Activated CD8-positive, alpha-beta T cell treated with anti-CD3 and anti-CD28 coated beads for 36 hours (primary cell): ENCODE measurements around the gene ZBTB38. TPM values are rescaled to one million over a fixed set of nuclear protein-coding genes. Genes with fewer than 3 reads are reported as not detected.

Source experiments
- ATAC-seq: fragments of 200-7000 bp; cut with Tn5 transposase; one replicate; pipeline ENCODE4 v1.10.0; 2021; ENCODE audit warnings: mild to moderate bottlenecking, moderate library complexity
- CTCF ChIA-PET: fragments of 350-600 bp; sonication (Branson Sonifier 250); formaldehyde crosslinking; loops from one replicate; lab custom pipeline; 2021; ENCODE audit warnings: antibody characterized with exemption; lab: Charles Lee
- POLR2A ChIA-PET: fragments of 350-600 bp; sonication (Branson Sonifier 250); formaldehyde crosslinking; loops from one replicate; lab custom pipeline; 2021; ENCODE audit warnings: antibody characterized with exemption; lab: Charles Lee
- DNase-seq: peaks from one replicate; pipeline ENCODE4 v3.0.0-alpha.2; 2020
- H3K27ac Mint-ChIP-seq: one replicate; pipeline ENCODE4 v1.8.0; 2021; ENCODE audit warnings: mild to moderate bottlenecking, mixed read lengths
- H3K27me3 Mint-ChIP-seq: one replicate; pipeline ENCODE4 v1.8.0; 2021; ENCODE audit warnings: mixed read lengths
- H3K36me3 Mint-ChIP-seq: one replicate; pipeline ENCODE4 v1.8.0; 2021; ENCODE audit warnings: low read depth, mixed read lengths
- H3K4me1 Mint-ChIP-seq: one replicate; pipeline ENCODE4 v1.8.0; 2021; ENCODE audit warnings: low read depth, mixed read lengths
- H3K4me3 Mint-ChIP-seq: one replicate; pipeline ENCODE4 v1.8.0; 2021; ENCODE audit warnings: mild to moderate bottlenecking, moderate library complexity, mixed read lengths
- H3K9me3 Mint-ChIP-seq: one replicate; pipeline ENCODE4 v1.8.0; 2021; ENCODE audit warnings: mixed read lengths
- CTCF ChIP-seq: fragments of 200-600 bp; IDR thresholded peaks from one replicate; pipeline ENCODE4 v1.8.0; 2022; ENCODE audit warnings: antibody characterized with exemption, mild to moderate bottlenecking
- intact Hi-C: fragments of 100-400 bp; cut with micrococcal nuclease; formaldehyde crosslinking; loops from one replicate; pipeline ENCODE4 v1.10.0; 2022
- total RNA-seq, 2 experiments: library from RNA; stranded (reverse); gene quantifications; one replicate each; pipeline ENCODE4 v1.2.3, GENCODE V29; 2021

Gene ZBTB38
- total RNA-seq, 2 experiments from 2014 or later, result 20.4 to 21.2 TPM

DNA sequence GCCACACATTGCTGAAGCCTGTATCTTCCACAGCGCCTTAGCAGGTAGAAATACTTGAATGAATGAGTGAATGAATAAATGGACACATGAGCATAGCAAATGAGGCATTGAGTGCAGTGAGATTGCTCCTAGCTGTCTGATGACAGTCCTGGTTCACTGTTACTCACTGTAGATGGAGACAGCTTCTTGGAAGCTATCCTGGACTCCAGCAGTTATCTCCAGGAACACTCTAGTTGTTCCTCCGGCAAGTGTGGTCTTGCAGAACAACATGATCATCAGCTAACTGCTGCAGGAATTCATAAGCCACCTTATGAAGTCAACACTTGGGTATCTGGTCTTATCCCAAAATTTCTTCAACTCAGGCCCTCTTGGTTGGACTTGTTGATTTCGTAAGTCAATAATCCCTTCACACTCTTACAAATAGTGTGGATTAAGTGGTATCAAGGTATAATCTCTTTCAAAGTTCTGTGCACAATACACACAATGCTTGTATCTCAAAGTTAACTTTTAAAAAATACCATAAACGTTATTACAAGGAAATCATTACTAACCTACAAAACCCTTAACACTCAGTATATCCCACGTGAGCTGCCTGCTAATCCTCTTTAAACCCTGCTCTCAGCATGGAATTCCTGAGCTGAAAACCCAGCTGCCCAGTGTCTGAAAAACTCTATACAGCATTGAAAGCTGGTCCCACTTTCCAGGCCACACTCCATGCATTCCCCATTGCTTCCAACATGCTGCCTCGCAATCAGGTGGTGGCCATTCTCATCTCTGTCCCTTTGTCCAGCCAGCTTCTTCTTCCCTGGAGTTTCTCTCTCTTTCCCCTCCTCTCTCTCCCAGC, 14.4 kb upstream of the ZBTB38 start:
- Mint-ChIP-seq H3K27me3 (no peaks in the 10 kb centered on the region), H3K9me3 (peaks cover 2% of the 10 kb centered on the region), H3K4me3 (no peak overlapping the region), H3K4me1 (no peaks in the 10 kb centered on the region), H3K27ac (no peak overlapping the region), H3K36me3 (no peaks in the 10 kb centered on the region)
- intact Hi-C loops, result no loop called here
- DNase-seq, result no peak
- POLR2A ChIA-PET, result interaction anchor here (0.5 to 1.3 kb wide), 2 partner anchors 90 to 306 kb away, joined by 3 to 4 read pairs; no protein-coding TSS in a partner anchor
- no peak for TF ChIP-seq CTCF
- CTCF ChIA-PET, result interaction anchor here (0.6 to 2.3 kb wide), 4 partner anchors 28 to 99 kb away, joined by 3 to 8 read pairs (median 6); no protein-coding TSS in a partner anchor
- no peak for ATAC-seq

GRCh38 chr3:141354517-141354916, 13.8 kb upstream of the ZBTB38 start:
- Mint-ChIP-seq H3K27me3 (no peaks in the 10 kb centered on the region), H3K36me3 (no peaks in the 10 kb centered on the region), H3K27ac (no peak overlapping the region), H3K4me1 (no peaks in the 10 kb centered on the region), H3K9me3 (peaks cover 2% of the 10 kb centered on the region), H3K4me3 (no peak overlapping the region)
- ATAC-seq, result no peak
- no peak for DNase-seq
- TF ChIP-seq CTCF, result no peak
- intact Hi-C loops, result no loop called here
- CTCF ChIA-PET, result interaction anchor here (1.0 to 2.3 kb wide), 3 partner anchors 17 to 87 kb away, joined by 3 to 8 read pairs (median 5); no protein-coding TSS in a partner anchor
- POLR2A ChIA-PET, result interaction anchor here (1.3 kb wide), 1 partner anchor 89 kb away, joined by 3 read pairs; no protein-coding TSS in a partner anchor

DNA sequence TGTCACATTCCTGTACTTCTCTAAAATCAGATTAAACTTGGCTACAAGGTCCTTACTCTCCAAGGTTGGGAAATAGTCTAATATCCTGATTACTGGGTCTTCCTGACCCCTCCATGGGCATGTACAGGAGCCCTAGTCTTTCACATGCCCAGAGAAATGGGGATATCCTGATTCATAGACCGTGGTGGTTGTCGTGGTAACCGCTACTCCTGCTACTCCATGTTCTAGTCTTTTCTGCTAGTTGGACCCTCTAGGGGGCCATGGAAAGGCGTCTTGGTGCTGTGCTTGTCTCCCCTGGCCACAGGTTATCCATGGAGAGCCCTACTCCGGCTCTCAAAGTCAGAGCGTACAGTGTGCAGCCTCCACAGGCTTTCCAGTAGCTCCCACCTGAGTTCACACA, 13.1 kb upstream of the ZBTB38 start:
- H3K4me3 Mint-ChIP-seq, result no peak overlapping the region
- no peak for TF ChIP-seq CTCF
- no peak overlapping the region for H3K27ac Mint-ChIP-seq
- H3K9me3 Mint-ChIP-seq, result no peaks in the 10 kb centered on the region
- ChIA-PET POLR2A (no interaction called here), CTCF (interaction anchor here (1.0 to 1.2 kb wide), 2 partner anchors 18 to 100 kb away, joined by 3 read pairs; no protein-coding TSS in a partner anchor)
- H3K4me1 Mint-ChIP-seq, result no peaks in the 10 kb centered on the region
- DNase-seq (no peak), ATAC-seq (no peak)
- no peaks in the 10 kb centered on the region for H3K27me3 Mint-ChIP-seq
- intact Hi-C loops, result no loop called here
- no peaks in the 10 kb centered on the region for H3K36me3 Mint-ChIP-seq

GRCh38 chr3:141356046-141356445, 12.3 kb upstream of the ZBTB38 start:
- ChIA-PET CTCF (interaction anchor here (1.2 kb wide), 1 partner anchor 99 kb away, joined by 3 read pairs; no protein-coding TSS in a partner anchor), POLR2A (no interaction called here)
- DNase-seq, result no peak
- no peak for TF ChIP-seq CTCF
- Mint-ChIP-seq H3K4me3 (no peak overlapping the region), H3K36me3 (no peaks in the 10 kb centered on the region), H3K27ac (no peak overlapping the region), H3K4me1 (peaks cover 2% of the 10 kb centered on the region), H3K27me3 (no peaks in the 10 kb centered on the region), H3K9me3 (no peaks in the 10 kb centered on the region)
- intact Hi-C loops, result no loop called here
- ATAC-seq, result no peak
